Ammon's horn (tissue), 1 donor: ENCODE data around the gene TAX1BP1.
"Not testable (repeated sequence)": the region's sequence is repeated elsewhere in the genome, so short reads cannot be mapped to it uniquely, and the experiment has no call there.

ENCODE experiments used
- DNase-seq: peaks from one replicate; pipeline ENCODE4 v3.0.0-alpha.2; 2016; ENCODE audit warnings: low spot score

Gene TAX1BP1

GRCh38 chr7:27843584-27844305 lies 103.8 kb downstream of the TAX1BP1 start:
- DNase-seq, result no peak

GRCh38 chr7:27846388-27846787 lies 106.4 kb downstream of the TAX1BP1 start:
- no peak for DNase-seq

- DNase-seq, result no peak
Observed at GRCh38 chr7:27850531-27850930, 110.6 kb downstream of the TAX1BP1 start.

GRCh38 chr7:27856703-27857485 lies 116.9 kb downstream of the TAX1BP1 start:
- not testable (repeated sequence) for DNase-seq

- no peak for DNase-seq
Observed at GRCh38 chr7:27860800-27861199, 120.8 kb downstream of the TAX1BP1 start.

GRCh38 chr7:27861747-27862146 lies 121.8 kb downstream of the TAX1BP1 start:
- no peak for DNase-seq

- DNase-seq, result no peak
Observed at GRCh38 chr7:27863880-27864279, 123.9 kb downstream of the TAX1BP1 start.

- no peak for DNase-seq
Observed at GRCh38 chr7:27866256-27866655, 126.3 kb downstream of the TAX1BP1 start.

- DNase-seq, result peak; percentile 16
Observed at GRCh38 chr7:27866828-27867672, 127.1 kb downstream of the TAX1BP1 start.

- DNase-seq, result no peak
Observed at GRCh38 chr7:27868131-27868550, 128.2 kb downstream of the TAX1BP1 start.

GRCh38 chr7:27869056-27869455 lies 129.1 kb downstream of the TAX1BP1 start:
- no peak for DNase-seq

GRCh38 chr7:27870595-27870994 lies 130.6 kb downstream of the TAX1BP1 start:
- no peak for DNase-seq

- DNase-seq, result no peak
Observed at GRCh38 chr7:27871086-27871485, 131.1 kb downstream of the TAX1BP1 start.

GRCh38 chr7:27871866-27872265 lies 131.9 kb downstream of the TAX1BP1 start:
- DNase-seq, result no peak

- DNase-seq, result no peak
Observed at GRCh38 chr7:27872356-27873275, 132.7 kb downstream of the TAX1BP1 start.

GRCh38 chr7:27873981-27874957 lies 134.3 kb downstream of the TAX1BP1 start:
- DNase-seq, result peak; percentile 74

GRCh38 chr7:27875061-27875460 lies 135.1 kb downstream of the TAX1BP1 start:
- no peak for DNase-seq

- no peak for DNase-seq
Observed at GRCh38 chr7:27875832-27876231, 135.9 kb downstream of the TAX1BP1 start.

- DNase-seq, result no peak
Observed at GRCh38 chr7:27876756-27877155, 136.8 kb downstream of the TAX1BP1 start.
